HG03558 (cell line): ENCODE data around the gene DNAI4.
"Not testable (repeated sequence)": the region's sequence is repeated elsewhere in the genome, so short reads cannot be mapped to it uniquely, and the experiment has no call there.

ENCODE experiments used
- ATAC-seq: cut with Tn5 transposase; IDR thresholded peaks from one replicate; pipeline ENCODE4 v1.9.1; 2021; ENCODE audit warnings: moderate number of reproducible peaks; ENCODE audit not compliant: unreplicated experiment; ENCODE audit errors: extremely low read depth

DNAI4 gene, protein sequence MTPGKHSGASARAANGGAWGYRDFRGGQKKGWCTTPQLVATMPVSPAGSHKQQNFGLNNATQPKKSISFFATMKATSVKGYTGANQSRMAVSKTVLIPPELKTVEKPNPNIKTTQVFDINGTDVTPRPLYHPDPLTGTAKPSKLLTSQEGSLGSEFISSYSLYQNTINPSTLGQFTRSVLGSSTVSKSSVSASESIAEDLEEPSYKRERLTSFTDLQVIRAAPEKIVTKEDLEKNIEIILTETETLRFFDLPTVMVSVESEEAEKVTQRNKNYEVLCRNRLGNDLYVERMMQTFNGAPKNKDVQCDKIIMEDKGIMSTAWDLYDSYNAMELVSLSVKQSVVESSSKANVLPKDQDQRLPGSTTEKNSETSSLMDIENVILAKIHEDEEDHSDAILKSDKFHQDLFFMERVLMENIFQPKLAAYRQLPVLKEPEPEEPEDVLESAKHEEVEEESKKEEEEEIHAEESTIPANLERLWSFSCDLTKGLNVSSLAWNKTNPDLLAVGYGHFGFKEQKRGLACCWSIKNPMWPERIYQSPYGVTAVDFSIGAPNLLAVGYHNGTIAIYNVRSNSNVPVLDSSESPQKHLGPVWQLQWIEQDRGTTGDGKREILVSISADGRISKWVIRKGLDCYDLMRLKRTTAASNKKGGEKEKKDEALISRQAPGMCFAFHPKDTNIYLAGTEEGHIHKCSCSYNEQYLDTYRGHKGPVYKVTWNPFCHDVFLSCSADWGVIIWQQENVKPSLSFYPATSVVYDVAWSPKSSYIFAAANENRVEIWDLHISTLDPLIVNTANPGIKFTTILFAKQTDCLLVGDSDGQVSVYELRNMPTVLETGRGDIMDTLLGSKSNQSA

DNA sequence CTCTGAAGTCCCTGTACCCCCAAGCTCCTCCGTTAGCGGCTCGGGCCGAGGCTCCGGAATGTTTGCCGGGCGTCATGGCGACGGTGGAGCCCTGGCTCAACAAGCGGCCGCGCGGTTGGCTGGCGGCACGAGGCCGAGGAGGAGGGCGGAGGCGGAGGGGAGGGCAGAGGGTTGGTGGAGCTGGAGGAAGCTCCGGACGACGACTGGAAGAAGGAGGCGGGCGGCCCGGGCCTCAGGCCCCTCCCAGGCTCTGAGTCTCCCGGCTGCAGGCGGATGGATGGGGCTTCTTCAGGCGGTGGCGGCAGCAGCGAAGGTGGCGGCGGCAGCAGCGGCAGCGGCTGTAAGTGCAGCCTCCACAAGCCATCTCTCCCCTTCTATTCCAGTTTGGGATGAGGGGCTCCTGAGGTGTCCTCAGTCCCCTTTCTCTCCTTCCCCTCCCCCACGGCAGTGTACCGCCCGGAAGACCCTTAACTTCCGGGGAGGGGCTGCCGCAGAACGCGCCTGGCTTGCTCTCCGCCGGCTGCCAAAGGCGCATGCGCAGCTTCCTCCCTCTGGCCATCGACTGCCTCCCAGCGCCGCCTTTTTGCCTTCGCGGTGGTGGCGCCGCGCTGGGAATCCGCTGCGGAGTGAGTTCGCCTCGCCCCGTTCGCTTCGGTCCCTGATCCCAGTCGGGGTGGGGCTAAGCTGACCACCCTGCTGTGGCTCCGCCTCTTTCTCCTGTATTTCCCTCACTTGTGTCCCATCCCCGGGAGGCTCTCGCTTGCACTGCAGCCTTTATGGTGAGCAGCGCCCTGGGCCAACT is at the start of gene DNAI4, which contains the start of gene MIER1:
TSS of gene DNAI4 (minus strand) at position 101 of the 802 bp plus-strand sequence. CDS start at position 76, 25 bp downstream.
TSS of gene MIER1 (plus strand) at position 235 of the 802 bp plus-strand sequence. CDS start at position 274, 39 bp downstream.
- ATAC-seq: peak; percentile 87

DNA sequence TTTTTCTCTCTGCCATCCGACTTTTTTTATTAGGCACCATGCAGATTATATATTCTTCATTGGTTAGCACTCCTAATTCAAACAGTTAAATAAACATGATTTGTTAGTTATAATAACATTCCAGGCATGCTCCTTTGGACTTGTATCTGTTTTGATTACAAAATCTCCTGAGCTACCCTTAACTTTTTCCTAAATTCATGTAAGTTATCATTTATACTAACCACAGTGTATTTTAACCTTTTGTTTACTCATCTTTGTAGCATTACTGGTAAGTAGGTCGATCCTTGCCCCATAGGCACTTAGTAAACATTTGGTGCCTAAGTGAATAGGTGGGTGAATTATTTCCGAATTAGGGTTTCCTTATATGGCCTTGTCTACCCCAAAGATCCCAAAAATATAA is 43.9 kb upstream of the DNAI4 start:
- ATAC-seq: no peak

DNA sequence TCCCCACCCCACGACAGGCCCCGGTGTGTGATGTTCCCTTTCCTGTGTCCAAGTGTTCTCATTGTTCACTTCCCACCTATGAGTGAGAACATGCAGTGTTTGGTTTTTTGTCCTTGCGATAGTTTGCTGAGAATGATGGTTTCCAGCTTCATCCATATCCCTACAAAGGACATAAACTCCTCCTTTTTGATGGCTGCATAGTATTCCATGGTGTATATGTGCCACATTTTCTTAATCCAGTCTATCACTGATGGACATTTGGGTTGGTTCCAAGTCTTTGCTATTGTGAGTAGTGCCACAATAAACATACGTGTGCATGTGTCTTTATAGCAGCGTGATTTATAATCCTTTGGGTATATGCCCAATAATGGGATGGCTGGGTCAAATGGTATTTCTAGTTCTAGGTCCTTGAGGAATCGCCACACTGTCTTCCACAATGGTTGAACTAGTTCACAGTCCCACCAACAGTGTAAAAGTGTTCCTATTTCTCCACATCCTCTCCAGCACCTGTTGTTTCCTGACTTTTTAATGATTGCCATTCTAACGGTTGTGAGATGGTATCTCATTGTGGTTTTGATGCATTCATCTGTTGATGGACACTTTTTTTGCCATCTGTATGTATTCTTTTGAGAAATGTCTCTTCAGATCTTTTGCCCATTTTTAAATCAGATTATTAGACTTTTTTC is 41.7 kb upstream of the DNAI4 start:
- not testable (repeated sequence) for ATAC-seq

DNA sequence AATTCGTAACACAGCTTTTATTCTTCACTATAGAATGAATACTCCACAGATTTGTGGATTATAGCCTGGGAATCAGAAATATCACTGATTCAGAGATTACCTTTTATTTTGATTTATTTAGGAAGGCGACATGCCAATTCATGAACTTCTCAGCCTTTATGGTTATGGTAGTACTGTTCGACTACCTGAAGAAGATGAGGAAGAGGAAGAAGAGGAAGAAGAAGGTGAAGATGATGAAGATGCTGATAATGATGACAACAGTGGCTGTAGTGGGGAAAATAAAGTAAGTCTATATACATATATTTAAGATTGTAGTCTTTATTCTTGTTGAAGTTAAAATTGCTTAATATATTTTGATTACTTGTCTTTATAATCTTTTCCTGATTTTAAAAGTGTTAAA is 33.3 kb upstream of the DNAI4 start:
- no peak for ATAC-seq

DNA sequence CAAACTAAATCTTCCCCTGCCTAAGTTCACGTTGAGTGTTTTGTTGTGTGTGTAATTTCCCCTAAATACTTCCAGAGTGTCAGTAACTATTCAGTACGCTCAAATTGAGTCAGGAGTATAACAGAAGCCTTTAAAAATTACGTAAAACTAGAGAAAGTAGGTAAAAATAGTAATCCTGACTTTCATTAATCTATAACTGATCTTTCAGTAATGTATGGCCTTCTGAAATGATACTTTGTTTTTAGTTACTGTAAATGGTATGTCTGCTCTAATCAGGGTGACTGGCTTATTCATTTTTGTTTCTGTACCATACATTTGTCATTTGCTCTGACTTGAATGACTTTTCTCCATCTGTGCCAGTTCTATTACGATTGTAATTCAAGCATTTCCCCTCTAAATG is 29.6 kb upstream of the DNAI4 start:
- peak; percentile 76 for ATAC-seq

DNA sequence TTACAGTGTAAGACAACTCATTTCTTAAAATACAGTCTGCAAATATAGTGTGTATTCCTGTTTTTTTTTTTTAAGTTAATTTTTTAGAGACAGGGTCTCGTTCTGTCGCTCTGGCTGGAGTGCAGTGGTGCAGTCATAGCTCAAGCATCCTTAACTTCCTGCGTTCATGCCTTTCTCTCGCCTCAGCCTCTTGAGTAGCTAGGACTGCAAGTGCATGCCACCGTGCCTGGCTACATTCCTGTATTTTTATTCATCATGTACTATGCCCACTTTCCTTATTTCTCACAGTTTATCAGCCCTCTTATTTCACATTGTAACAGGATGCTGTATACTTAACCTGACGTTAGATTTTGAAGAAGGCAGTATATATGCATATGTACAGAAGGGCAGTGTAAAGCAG is 26.9 kb upstream of the DNAI4 start:
- no peak for ATAC-seq

DNA sequence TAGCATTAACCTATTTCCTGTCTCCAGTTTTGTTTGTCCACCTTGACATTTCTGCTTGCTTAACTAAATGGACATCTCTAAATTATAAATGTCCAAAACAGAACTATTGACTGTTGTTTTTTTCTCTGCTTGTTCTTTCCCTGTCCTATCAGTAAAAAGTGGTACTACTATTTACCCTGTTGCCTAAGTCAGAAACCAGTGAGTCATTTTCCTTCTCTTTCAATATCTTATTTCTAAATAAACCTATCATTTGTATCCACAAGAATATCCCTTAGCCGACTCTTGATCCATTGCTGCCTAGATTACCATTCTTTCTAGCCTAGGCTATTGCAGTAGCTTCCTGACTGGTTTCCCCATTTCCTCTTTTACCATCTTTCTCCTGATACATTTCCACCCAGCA is 22.6 kb upstream of the DNAI4 start:
- ATAC-seq: no peak

DNA sequence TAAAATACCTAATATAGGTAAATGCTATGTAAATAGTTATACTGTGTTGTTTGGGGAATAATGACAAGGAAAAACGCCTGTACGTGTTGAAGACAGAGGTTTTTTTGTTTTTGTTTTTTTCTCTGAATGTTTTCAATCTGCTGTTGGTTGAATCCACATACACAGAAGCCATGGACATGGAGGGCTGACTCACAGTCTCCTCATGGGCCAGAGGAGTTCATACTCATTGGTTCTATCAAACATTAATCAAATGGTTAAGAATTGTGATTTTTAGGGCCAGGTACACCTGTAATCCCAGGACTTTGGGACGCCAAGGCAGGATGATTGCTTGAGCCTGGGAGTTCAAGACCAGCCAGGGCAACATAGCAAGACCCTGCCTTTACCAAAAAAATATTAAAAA is 20.7 kb upstream of the DNAI4 start:
- ATAC-seq: no peak

DNA sequence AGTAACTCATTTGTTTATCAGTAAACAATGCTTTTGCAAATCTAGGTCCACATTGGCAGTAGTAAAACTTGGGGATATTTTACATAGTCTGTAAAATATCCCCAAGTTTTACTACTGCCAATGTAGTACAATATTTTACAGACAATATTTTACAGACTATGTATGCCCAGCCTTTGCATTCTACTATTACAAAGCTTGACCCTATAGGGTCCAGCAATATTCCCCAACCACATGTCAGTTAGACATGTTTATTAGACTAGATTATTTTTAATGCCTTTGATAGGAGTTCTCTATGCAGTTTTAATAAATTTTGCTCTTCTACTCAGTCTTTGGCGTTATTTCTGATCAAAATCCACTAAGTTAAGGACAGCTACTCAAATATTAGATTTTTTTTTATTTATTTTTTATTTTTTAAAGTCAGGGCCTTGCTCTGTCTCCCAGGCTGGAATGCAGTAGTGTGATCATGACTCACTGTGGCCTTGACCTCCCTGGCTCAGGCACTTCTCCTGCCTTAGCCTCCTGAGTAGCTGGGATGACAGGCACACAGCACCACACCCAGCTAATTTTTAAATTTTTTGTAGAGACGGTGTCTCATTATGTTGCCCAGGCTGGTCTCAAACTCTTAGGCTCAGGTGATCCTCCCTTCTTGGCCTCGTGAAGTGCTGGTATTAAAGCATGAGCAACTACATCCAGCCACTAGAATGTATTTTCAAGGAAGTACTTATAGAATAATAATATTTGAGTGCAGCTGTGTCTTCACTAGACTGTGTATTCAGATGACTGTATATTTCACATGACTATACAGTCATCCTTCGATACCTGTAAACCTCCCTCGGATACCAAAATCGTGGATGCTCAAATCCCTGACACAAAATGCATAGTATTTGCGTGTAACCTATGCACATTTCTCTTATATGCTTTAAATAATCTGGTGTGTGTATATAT is 19.9 kb upstream of the DNAI4 start:
- no peak for ATAC-seq

DNA sequence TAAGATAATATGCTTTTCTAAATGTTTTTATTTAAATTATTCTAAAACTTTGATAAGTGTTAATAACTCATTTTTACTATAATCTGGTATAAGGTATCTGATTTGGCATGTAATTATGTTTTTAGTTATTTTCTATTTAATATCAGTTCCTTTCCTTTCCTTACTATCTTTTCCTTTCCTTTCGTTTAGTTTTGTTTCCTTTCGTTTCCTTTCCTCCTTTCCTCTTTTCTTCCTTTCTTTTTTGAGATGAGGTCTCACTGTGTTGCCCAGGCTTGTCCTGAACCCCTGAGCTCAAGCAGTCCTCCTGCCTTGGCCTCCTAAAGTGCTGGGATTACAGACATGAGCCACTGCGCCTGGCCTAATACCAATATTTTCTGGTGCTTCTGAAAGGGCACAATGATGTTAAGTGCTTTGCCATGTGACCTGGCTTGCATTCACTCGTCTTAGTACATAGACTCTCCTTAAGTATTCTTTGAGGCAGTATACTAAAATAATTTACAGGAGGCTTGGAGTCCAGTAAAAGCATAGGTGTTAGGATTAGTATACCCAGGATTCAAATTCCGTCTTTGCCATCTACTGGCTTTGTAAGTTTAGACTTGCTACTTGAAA is 18.8 kb upstream of the DNAI4 start:
- ATAC-seq: no peak

DNA sequence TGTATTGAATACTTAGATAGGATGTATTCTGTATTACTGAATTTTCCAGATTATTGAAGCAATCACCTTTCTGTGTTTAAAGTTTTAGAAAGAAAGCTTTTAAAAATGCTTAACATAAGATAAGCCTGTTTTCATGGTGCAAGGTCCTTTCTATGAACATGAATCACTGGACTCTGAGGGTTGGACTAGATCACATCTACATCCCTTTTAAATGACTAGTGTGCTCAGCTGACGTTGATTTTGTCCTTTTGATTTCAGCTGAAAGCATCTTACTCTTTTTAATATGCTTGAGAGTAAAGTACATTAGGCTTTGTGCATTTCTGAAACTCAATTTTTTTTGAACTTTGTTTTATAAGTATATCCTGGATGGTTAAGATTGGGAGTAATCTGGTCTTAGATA is 16.3 kb upstream of the DNAI4 start:
- no peak for ATAC-seq

DNA sequence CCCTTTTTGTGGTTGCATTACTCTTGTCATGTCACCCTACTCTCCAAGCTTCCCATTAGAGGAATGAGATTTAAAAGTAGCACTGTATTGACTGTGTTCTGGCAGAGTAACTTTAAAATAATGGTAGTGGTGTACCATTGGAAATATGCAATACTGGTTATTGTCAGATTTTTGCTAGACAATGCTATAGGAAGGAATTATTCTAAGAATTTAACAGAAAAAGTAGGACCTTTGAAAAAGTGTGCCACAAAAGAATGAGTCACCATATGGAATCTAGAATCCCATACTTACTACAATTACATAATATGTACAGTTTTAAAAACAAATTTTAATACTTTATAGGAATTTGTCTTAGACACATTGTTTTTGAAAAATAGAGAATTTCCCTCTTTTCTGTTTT is 14.0 kb upstream of the DNAI4 start:
- no peak for ATAC-seq

DNA sequence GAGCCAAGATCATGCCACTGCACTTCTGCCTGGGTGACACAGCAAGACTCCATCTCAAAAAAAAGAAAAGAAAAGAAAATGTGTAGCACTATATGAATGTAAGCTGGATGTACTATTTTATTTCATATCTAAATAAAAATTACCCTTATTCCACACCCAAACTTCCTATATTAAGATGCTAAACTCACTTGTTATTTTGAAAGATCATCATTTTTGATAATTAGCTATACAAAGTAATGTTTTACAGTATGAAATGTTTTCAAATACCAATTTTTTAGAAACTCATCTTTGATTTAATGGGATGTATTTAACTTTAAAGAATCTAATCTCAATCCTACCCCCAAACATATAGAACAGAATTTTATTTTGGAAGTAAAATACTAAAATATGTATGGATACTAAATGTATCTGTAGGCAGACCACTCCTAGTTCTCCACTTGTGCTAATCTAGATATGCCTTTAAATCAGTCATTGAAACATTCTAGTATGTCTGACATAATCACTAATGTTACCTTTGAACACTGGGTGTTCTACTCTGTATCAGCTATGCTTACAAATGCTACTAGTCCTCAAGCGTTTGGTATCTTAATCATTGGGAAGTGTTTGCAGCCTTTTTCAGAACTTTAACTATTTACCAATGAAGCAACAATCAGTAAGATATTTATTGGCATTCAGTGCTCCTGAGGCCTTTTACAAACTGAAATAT is 13.0 kb upstream of the DNAI4 start:
- ATAC-seq: no peak

DNA sequence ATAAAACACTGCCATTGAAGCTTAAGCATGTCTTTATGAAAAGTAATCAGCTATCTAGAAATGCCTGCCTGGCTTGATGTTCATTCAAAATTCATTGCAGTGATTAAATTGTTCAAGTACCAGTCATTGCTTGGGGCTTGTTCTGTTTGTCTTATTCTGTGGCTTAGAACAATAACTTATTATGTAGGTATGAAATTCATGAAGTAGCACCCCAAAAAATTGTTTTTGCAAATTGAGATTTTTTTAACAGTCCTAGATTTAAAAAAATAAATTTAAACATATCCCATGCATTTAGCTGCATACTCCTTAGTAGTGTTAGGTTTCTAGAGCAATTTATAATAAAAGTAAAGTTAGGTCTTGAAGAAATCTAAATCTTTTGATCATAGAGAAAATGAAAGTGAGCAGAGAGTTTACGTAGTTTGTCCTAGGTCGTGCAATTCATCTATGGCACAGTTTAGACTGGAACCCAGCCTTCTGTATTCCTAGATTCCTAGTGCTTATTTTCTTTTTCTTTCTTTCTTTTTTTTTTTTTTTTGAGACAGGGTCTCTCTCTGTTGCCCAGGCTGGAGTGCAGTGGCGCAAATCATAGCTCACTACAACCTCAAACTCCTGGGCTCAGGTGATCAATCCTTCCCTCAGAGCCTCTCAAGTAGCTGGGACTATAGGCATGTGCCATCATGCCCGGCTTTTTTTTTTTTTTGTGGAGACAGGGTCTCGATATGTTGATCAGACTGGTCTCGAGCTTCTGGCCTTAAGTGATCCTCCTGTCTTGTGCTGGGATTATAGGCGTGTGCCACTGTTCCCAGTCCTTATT is 9.4 kb upstream of the DNAI4 start:
- ATAC-seq: no peak

DNA sequence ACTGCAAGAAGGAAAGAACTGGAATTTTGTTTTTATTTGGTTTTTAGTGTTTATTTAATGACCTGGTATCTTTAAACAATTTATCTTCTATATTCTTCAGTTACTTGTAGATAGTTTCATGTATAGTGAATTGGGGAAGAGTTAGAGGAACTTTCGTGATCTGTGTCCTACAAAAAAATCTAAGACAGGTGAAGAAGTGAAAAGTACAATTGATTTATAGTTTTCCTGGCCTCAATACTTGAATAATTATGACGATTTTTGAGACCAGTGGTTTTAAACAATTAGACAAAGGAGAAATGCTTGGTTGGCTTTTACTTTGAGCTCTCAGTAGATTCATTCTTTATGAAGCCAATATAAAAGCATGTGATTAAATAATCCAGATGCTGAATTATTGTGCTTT is 7.6 kb upstream of the DNAI4 start:
- ATAC-seq: no peak

DNA sequence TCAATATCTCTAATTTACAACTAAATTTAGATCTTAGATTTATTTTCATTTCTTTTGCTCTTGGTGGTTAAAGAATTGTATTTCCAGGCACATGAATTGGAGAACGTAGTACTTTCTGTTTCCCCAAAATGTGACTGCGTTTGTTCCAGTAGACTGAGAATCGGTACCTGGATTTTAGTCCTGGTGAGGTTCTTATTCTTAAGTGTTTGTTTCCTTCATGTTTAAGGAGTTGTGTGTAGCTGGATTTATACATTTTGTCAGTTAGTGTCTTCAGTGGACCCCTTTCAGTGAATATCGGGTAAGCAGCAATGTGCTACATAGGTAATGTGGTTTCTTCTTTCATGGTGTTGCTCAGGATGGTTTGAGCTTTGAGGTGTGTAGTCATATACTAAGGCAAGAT is 6.9 kb upstream of the DNAI4 start:
- ATAC-seq: no peak

DNA sequence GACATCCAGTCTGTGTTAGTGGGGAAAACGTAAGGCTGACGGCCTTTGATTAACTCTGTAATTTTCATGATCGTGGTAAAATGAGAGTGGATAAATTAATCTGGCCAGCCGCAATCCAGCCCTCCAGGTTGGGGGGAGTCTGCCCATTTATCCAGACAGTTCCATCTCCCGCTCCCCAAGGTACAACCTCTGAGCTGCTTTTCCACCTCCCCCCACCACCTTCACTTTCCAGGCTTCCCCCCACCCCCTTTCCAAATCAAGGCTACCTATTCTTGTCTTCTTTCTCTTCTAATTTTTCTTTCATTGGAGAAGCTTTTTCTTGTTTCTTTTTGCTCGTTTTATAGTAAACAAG is 6.1 kb upstream of the DNAI4 start:
- ATAC-seq: no peak
